HG03575 (cell line): ENCODE results near the gene PRPF39.
A peak's percentile ranks its signal among the peaks of the same experiment; 100 is the strongest.
"Not testable (repeated sequence)": the region's sequence is repeated elsewhere in the genome, so short reads cannot be mapped to it uniquely, and the experiment has no call there.

Source experiments
- ATAC-seq: cut with Tn5 transposase; IDR thresholded peaks from one replicate; pipeline ENCODE4 v1.9.1; 2021; ENCODE audit not compliant: unreplicated experiment, insufficient number of reproducible peaks, low FRiP score; ENCODE audit errors: extremely low read depth

Gene PRPF39

GRCh38 chr14:45128963-45129629 lies 45.2 kb downstream of the PRPF39 start:
- ATAC-seq, result no peak

- ATAC-seq, result no peak
Observed at GRCh38 chr14:45133683-45134050, 49.8 kb downstream of the PRPF39 start.

DNA sequence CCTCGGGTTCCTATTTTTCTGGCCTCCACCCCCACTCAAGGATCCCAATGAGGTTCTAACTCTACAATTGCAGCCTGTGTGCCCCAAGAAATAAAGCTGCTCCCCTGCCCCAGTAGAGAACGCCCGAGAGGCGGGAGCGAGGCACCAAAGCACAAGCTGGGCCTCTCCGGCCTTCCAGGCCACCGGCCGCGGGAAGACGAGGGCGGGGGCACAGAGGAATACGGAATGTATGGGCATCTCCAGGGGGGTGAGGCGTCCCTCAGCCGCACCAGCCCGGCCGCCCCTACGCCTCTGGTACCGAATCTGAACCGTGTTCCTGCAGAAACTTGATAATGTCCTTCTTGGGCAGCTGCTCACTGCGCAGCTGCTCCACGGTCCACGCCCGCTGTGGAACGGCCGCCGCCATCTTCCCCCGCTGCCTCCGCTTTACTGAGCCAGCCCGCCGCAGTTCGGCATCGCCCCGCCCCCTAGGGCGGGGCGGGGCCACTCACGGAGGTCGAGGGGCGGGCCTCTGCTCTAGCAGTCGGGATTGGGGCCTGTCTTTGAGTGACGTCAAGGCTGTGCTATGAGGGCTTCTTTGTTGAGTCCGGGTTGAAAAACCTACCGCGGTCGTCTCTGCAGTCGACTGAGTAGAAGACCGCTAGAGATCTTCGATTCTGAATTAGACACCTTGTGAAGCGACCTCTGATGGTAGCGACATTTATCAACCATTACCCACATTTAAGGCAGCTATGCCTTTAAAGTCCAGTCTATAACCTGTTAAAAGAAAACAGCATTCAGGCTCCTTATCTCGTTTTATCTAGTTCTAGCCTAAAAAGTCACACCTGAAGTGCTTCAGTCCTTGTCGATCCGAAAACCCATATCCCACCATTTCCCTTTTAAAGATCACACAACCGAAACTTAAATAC lies 50.4 kb downstream of the PRPF39 start, which contains the start of gene FKBP3:
TSS of gene FKBP3 (minus strand) at position 431 of the 908 bp plus-strand sequence. CDS start at position 406, 25 bp downstream.
- peak; percentile 86 for ATAC-seq

- no peak for ATAC-seq
Observed at GRCh38 chr14:45135156-45135555, 51.2 kb downstream of the PRPF39 start.

DNA sequence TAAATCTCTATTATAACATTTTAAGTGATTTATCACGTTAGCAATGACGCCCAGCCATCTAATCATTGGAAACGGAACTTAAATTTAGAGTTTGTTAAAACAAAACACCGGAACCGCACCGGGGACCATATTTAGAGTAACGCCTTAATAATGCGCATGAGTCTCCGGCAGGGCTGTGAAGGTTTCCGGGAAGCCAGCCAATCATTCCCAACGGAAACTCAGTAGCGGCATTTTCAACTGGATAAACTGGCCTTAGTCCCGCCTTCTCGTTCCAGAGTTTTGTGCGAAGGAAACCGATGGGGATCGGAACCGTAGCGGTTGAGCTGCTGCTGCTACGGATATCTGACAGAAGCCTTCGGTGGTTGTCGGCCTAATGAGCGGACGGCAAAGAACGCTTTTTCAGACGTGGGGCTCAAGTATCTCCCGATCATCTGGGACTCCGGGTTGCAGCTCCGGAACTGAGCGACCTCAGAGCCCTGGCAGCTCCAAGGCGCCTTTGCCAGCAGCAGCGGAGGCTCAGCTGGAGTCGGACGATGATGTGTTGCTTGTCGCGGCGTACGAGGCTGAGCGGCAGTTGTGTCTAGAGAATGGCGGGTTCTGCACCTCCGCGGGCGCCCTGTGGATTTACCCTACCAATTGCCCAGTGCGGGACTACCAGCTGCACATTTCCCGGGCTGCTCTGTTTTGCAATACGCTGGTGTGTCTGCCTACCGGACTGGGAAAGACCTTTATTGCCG lies 51.9 kb downstream of the PRPF39 start, which contains the start of gene FANCM:
TSS of gene FANCM (plus strand) at position 272 of the 737 bp plus-strand sequence. CDS start at position 374, 102 bp downstream.
- peak; percentile 33 for ATAC-seq

GRCh38 chr14:45136399-45136798 lies 52.5 kb downstream of the PRPF39 start:
- ATAC-seq, result no peak

DNA sequence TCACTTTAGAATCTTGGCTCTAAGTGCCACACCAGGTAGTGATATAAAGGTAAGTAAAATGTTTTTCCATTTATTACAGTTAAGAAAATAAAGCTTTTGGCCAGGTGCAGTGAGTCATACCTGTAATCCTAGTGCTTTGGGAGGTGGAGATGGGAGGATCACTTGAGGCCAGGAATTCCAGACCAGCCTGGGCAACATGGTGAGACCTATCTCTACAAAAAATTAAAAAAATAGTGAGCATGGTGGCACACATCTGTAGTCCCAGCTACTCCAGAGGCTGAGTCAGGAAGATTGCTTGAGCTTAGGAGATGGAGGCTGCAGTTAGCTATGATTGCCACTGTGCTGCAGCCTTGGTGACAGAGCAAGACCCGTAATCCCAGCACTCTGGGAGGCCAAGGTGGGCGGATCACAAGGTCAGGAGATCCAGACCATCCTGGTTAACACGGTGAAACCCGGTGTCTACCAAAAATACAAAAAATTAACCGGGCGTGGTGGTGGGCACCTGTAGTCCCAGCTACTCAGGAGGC lies 56.8 kb downstream of the PRPF39 start:
- no peak for ATAC-seq

DNA sequence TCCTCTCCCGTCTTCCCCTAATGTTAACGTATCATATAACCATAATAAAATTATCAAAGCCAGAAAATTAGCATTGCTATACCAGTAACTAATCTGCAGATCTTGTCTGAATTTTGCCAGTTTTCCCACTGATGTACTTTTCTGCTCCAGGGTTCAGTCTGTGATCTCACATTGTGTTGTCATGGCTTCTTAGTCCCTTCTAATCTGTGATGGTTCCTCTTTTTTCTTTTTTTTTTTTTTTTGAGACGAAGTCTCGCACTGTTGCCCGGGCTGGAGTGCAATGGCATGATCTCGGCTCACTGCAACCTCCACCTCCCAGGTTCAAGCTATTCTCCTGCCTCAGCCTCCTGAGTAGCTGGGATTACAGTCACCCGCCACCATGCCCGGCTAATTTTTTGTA lies 58.2 kb downstream of the PRPF39 start:
- ATAC-seq, result not testable (repeated sequence)

GRCh38 chr14:45144658-45145057 lies 60.7 kb downstream of the PRPF39 start:
- ATAC-seq, result no peak

DNA sequence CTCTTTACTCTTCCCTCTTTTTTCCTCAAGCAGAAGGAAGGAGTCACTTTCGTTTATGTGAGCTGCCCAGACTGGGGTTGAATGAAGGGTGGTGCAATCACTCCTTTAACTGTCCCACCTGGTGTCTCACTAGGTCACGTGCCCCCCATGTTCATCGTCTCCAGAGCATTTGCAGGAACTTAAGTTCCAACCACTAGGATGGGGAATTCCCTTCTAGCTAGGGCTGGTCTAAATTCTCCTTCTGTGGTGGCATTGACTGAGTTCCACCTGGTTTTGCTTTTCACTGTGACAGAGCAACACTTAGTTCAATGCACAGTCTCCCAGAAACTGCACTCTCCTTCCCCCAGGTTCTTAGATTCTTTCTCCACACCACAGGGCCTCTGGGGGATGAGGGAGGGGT lies 61.3 kb downstream of the PRPF39 start:
- no peak for ATAC-seq

- no peak for ATAC-seq
Observed at GRCh38 chr14:45149602-45150001, 65.7 kb downstream of the PRPF39 start.

DNA sequence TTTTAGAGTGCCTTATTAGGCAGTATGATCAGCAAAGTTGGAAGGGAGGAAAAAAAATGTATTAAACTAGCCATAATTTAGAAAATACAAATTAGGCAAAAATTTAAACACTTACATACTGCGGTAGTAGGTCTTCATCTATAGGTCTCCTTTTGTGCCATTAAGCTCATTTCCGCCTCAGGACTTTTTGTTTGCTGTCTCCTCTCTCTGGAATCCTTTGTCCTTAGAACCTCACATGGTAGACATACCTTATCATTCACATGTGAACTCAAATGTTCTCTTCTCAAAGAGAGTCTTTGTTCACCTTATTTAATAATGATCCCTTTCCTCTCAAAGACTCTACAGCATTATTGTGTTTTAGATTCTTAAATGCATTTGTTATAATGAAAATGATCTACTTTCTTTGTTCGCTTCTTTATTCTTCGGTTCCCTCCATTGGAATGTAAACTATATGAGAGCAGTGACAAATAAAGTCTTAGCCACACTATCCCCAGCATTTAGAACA lies 66.5 kb downstream of the PRPF39 start:
- no peak for ATAC-seq

GRCh38 chr14:45156067-45156466 lies 72.2 kb downstream of the PRPF39 start:
- no peak for ATAC-seq
